HepG2 (cell line): ENCODE data around the gene OMD. TPM values are rescaled to one million over a fixed set of nuclear protein-coding genes. Genes with fewer than 3 reads are reported as not detected.

Experiments used
- ATAC-seq: fragments of 200-7000 bp; cut with Tn5 transposase; 3 replicates; pipeline ENCODE4 v1.9.1; 2020; ENCODE audit warnings: mild to moderate bottlenecking, moderate library complexity
- BruUV-seq: library from RNA; stranded (reverse); fragments of 400-500 nt; replicated peaks from 2 replicates; lab custom pipeline; 2021; lab: Mats Ljungman, UMichigan
- CTCF ChIA-PET: fragments of 300-600 bp; formaldehyde crosslinking; extraction: SDS; loops from one replicate; lab custom pipeline; 2021; ENCODE audit warnings: low total read pairs, inconsistent platforms, low intra/inter-chr PET ratio; lab: Yijun Ruan, JAX
- POLR2A ChIA-PET: fragments of 350-600 bp; sonication (Branson Sonifier 250); formaldehyde crosslinking; loops from one replicate; lab custom pipeline; 2020; ENCODE audit warnings: antibody characterized with exemption, inconsistent platforms; lab: Yijun Ruan, JAX
- DNase-seq: peaks from one replicate; pipeline ENCODE4 v3.0.0-alpha.2; 2015; ENCODE audit warnings: low spot score
- FAIRE-seq: peaks from 3 replicates; lab custom pipeline; 2011; peaks lifted over from hg19 to GRCh38; lab: Jason Lieb, UNC
- H2AFZ ChIP-seq: one replicate; pipeline ENCODE4 v1.6.1; 2011; ENCODE audit warnings: low read length, inconsistent platforms
- H3K27ac ChIP-seq: fragments of 300-600 bp; 3 replicates; pipeline ENCODE4 v1.8.0; 2011; ENCODE audit warnings: mixed run types, mild to moderate bottlenecking, mixed read lengths, low read length, inconsistent platforms; ENCODE audit not compliant: insufficient read depth; ENCODE audit errors: extremely low read length
- H3K27me3 ChIP-seq, 2 experiments: fragments of 200-600 bp in 1 of 2; 2 replicates in 1 of 2; 3 replicates in 1 of 2; pipeline versions ENCODE4 v1.6.0 to v1.8.0; 2011; ENCODE audit warnings: low read length in 2 of 2, mild to moderate bottlenecking in 2 of 2, moderate library complexity in 2 of 2, inconsistent platforms in 1 of 2; ENCODE audit not compliant: insufficient read depth in 2 of 2, control insufficient read depth in 1 of 2
- H3K36me3 ChIP-seq, 2 experiments: fragments of 200-600 bp in 1 of 2; replicated peaks in 1 of 2; 2 replicates in 1 of 2; 3 replicates in 1 of 2; pipeline versions ENCODE4 v1.5.1 to v1.8.0; 2011; ENCODE audit warnings: low read length in 2 of 2, inconsistent platforms in 1 of 2; ENCODE audit not compliant: insufficient read depth in 2 of 2, control insufficient read depth in 1 of 2
- H3K4me1 ChIP-seq: 2 replicates; pipeline ENCODE4 v1.5.1; 2012; ENCODE audit warnings: low read length, inconsistent platforms; ENCODE audit not compliant: insufficient read depth
- H3K4me2 ChIP-seq: 2 replicates; pipeline ENCODE4 v1.6.0; 2011; ENCODE audit warnings: low read depth, low read length, inconsistent platforms
- H3K4me3 ChIP-seq, 3 experiments: fragments of 200-600 bp in 1 of 3; sonication (generic), shearing (Covaris generic) in 1 of 3; replicated peaks in 1 of 3; 2 replicates each; pipeline ENCODE4 v1.5.1; 2011 to 2016; ENCODE audit warnings: low read length in 3 of 3, inconsistent platforms in 2 of 3, low read depth in 2 of 3, mild to moderate bottlenecking in 2 of 3, control low read depth in 1 of 3, mixed read lengths in 1 of 3; ENCODE audit not compliant: insufficient read depth in 1 of 3
- H3K79me2 ChIP-seq: one replicate; pipeline ENCODE4 v1.6.1; 2011; ENCODE audit warnings: low read length, inconsistent platforms; ENCODE audit not compliant: insufficient read depth
- H3K9ac ChIP-seq: 2 replicates; pipeline ENCODE4 v1.6.0; 2011; ENCODE audit warnings: mild to moderate bottlenecking, low read depth, low read length, inconsistent platforms; ENCODE audit not compliant: insufficient read depth
- H3K9me3 ChIP-seq: 2 replicates; pipeline ENCODE4 v1.5.1; 2012; ENCODE audit warnings: mild to moderate bottlenecking, low read length
- H4K20me1 ChIP-seq: 2 replicates; pipeline ENCODE4 v1.6.0; 2011; ENCODE audit warnings: inconsistent platforms, mild to moderate bottlenecking, low read length, moderate library complexity; ENCODE audit not compliant: insufficient read depth
- ATF7 ChIP-seq, 2 experiments: fragments of 450-650 bp in 1 of 2; sonication (generic) in 1 of 2; formaldehyde crosslinking in 1 of 2; IDR thresholded peaks; 2 replicates each; pipeline versions ENCODE4 v1.4.0 to v1.6.1; 2016 to 2020; ENCODE audit warnings: antibody characterized with exemption in 1 of 2, mild to moderate bottlenecking in 1 of 2, missing genetic modification reagents in 1 of 2
- CAMTA2 ChIP-seq: sonication (generic); formaldehyde crosslinking; IDR thresholded peaks from 2 replicates; pipeline ENCODE4 v1.4.0; 2020; ENCODE audit warnings: mild to moderate bottlenecking, missing genetic modification reagents, borderline replicate concordance
- ERF ChIP-seq: IDR thresholded peaks from 2 replicates; pipeline ENCODE4 v1.6.1; 2018; ENCODE audit warnings: missing biosample characterization, missing genetic modification reagents
- FOXM1 ChIP-seq: sonication (generic); formaldehyde crosslinking; IDR thresholded peaks from 2 replicates; pipeline ENCODE4 v1.5.0; 2020; ENCODE audit warnings: missing genetic modification reagents
- IKZF4 ChIP-seq: sonication (generic); formaldehyde crosslinking; IDR thresholded peaks from 2 replicates; pipeline ENCODE4 v1.5.1; 2020; ENCODE audit warnings: borderline replicate concordance, mild to moderate bottlenecking, low read depth, missing genetic modification reagents; ENCODE audit errors: not compliant biosample characterization
- NFE2L2 ChIP-seq: fragments of 150-350 bp; IDR thresholded peaks from 2 replicates; pipeline ENCODE4 v1.6.1; 2014; ENCODE audit warnings: low read length
- POGZ ChIP-seq: sonication (generic); formaldehyde crosslinking; IDR thresholded peaks from 2 replicates; pipeline ENCODE4 v1.4.0; 2020; ENCODE audit warnings: mild to moderate bottlenecking, missing genetic modification reagents
- RBM22 ChIP-seq: fragments of 200-400 bp; formaldehyde crosslinking; optimal IDR thresholded peaks from 2 replicates; pipeline ENCODE3; 2017; ENCODE audit warnings: mild to moderate bottlenecking, low read length, moderate library complexity
- YEATS2 ChIP-seq: sonication (generic); formaldehyde crosslinking; IDR thresholded peaks from 2 replicates; pipeline ENCODE4 v1.4.0; 2020; ENCODE audit warnings: missing genetic modification reagents, borderline replicate concordance
- ZEB1 ChIP-seq: IDR thresholded peaks from 2 replicates; pipeline ENCODE4 v1.6.1; 2012; ENCODE audit warnings: mild to moderate bottlenecking, low read depth, inconsistent platforms; ENCODE audit not compliant: insufficient replicate concordance
- ZFP90 ChIP-seq: sonication (generic); formaldehyde crosslinking; IDR thresholded peaks from 2 replicates; pipeline ENCODE4 v1.8.0; 2022; ENCODE audit warnings: missing genetic modification reagents, mild to moderate bottlenecking, inconsistent platforms, borderline replicate concordance
- ZNF264 ChIP-seq: sonication (generic); formaldehyde crosslinking; IDR thresholded peaks from 2 replicates; pipeline ENCODE4 v1.4.0; 2020; ENCODE audit warnings: missing genetic modification reagents
- ZNF446 ChIP-seq: sonication (generic); formaldehyde crosslinking; IDR thresholded peaks from 2 replicates; pipeline ENCODE4 v1.5.0; 2020; ENCODE audit warnings: mild to moderate bottlenecking, missing genetic modification reagents
- ZSCAN22 ChIP-seq: sonication (generic); formaldehyde crosslinking; IDR thresholded peaks from 2 replicates; pipeline ENCODE4 v1.4.0; 2020; ENCODE audit warnings: mild to moderate bottlenecking, missing genetic modification reagents
- ZSCAN25 ChIP-seq: sonication (generic); formaldehyde crosslinking; IDR thresholded peaks from 2 replicates; pipeline ENCODE4 v1.8.0; 2022; ENCODE audit warnings: mild to moderate bottlenecking, missing genetic modification reagents
- in situ Hi-C: cut with HindIII; loops from 2 replicates; pipeline ENCODE4 v1.10.0; 2017; ENCODE audit warnings: low pct_unique_long_range_greater_than_20kb; ENCODE audit not compliant: extremely low pct_ligation_motif_present
- intact Hi-C: fragments of 100-400 bp; cut with micrococcal nuclease; formaldehyde crosslinking; loops from one replicate; pipeline ENCODE4 v1.10.0; 2022; ENCODE audit not compliant: unreplicated experiment
- polyA plus RNA-seq, 8 experiments: library from polyadenylated mRNA; depleted of rRNA in 3 of 8; stranded (reverse) in 7 of 8; unstranded in 1 of 8; fragments of >200 nt; fragmentation: Illumina TruSeq in 4 of 8; extraction: Trizol in 4 of 8; gene quantifications; 2 replicates each; pipeline versions ENCODE4 v1.2.1 to v1.2.3, GENCODE V29; 2011 to 2016; ENCODE audit warnings: low read depth in 4 of 8, missing spikeins in 1 of 8, mixed read lengths in 1 of 8; ENCODE audit not compliant: insufficient read depth in 1 of 8
- total RNA-seq, 5 experiments: library from RNA; depleted of rRNA; stranded (reverse); fragments of >200 nt; fragmentation: Illumina TruSeq; extraction: Trizol; gene quantifications; 2 replicates each; pipeline ENCODE4 v1.2.3, GENCODE V29; 2016; ENCODE audit warnings: low read depth in 1 of 5
- TF ChIP-seq, protein P1 (sequence below): sonication (generic); formaldehyde crosslinking; IDR thresholded peaks from 2 replicates; pipeline ENCODE4 v1.4.0; 2020; ENCODE audit warnings: missing genetic modification reagents
- TF ChIP-seq, protein P2 (sequence below): sonication (generic); formaldehyde crosslinking; IDR thresholded peaks from 2 replicates; pipeline ENCODE4 v1.4.0; 2020; ENCODE audit warnings: missing genetic modification reagents, borderline replicate concordance

Gene OMD
- total and polyA plus RNA-seq, 2 of the 13 experiments (the other 11 are each of a cell fraction or from before 2014, with no cell fraction given) = not detected

DNA sequence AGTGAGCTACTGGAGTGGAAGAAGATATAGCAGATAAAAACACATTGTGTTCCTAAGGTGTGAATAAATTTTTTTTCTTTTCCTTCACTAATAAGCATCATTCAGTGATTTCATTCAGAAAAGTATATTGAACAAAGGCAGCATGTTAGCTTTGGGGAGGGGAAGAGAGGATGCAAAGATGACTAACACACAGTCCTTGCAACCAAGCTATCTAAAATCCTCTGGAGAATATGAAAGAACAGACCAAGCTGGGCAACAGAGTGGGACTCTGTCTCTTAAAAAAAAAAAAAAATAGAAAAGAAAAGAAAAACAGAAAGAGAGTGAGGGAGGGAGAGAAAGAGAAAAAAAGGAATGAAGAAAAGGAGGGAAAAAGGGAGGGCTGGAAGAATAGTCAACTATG, 22.3 kb upstream of the OMD start:
- Histone ChIP-seq H3K27ac (no peak overlapping the region), H3K4me3 (no peak overlapping the region), H2AFZ (no peak overlapping the region), H3K79me2 (no peaks in the 10 kb centered on the region), H3K27me3 (no peaks in the 10 kb centered on the region), H3K4me2 (no peak overlapping the region), H3K9me3 (no peaks in the 10 kb centered on the region), H3K4me1 (no peaks in the 10 kb centered on the region), H4K20me1 (no peaks in the 10 kb centered on the region), H3K9ac (no peak overlapping the region), H3K36me3 (no peaks in the 10 kb centered on the region)
- no TSS peak for BruUV-seq
- no peak for DNase-seq
- intact Hi-C loops = no loop called here
- ATAC-seq = no peak
- TF ChIP-seq ZSCAN25 (CRISPR knock-in tag) (no peak), CAMTA2 (CRISPR knock-in tag) (no peak), FOXM1 (CRISPR knock-in tag) (no peak), ZSCAN22 (CRISPR knock-in tag) (no peak), ATF7 (IDR thresholded peaks at IDR 0.05) (no peak), ATF7 (CRISPR knock-in tag; IDR thresholded peaks at IDR 0.05) (no peak), ZNF446 (CRISPR knock-in tag) (no peak), ZFP90 (CRISPR knock-in tag) (no peak), ZNF264 (no peak), YEATS2 (CRISPR knock-in tag) (no peak), ERF (CRISPR knock-in tag) (no peak), POGZ (CRISPR knock-in tag) (no peak), IKZF4 (CRISPR knock-in tag) (no peak), NFE2L2 (no peak), RBM22 (no peak), ZEB1 (no peak)
- TF ChIP-seq, protein P1, sequence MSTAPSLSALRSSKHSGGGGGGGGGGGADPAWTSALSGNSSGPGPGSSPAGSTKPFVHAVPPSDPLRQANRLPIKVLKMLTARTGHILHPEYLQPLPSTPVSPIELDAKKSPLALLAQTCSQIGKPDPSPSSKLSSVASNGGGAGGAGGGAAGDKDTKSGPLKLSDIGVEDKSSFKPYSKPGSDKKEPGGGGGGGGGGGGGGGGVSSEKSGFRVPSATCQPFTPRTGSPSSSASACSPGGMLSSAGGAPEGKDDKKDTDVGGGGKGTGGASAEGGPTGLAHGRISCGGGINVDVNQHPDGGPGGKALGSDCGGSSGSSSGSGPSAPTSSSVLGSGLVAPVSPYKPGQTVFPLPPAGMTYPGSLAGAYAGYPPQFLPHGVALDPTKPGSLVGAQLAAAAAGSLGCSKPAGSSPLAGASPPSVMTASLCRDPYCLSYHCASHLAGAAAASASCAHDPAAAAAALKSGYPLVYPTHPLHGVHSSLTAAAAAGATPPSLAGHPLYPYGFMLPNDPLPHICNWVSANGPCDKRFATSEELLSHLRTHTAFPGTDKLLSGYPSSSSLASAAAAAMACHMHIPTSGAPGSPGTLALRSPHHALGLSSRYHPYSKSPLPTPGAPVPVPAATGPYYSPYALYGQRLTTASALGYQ (CRISPR knock-in tag) = no peak
- TF ChIP-seq, protein P2, sequence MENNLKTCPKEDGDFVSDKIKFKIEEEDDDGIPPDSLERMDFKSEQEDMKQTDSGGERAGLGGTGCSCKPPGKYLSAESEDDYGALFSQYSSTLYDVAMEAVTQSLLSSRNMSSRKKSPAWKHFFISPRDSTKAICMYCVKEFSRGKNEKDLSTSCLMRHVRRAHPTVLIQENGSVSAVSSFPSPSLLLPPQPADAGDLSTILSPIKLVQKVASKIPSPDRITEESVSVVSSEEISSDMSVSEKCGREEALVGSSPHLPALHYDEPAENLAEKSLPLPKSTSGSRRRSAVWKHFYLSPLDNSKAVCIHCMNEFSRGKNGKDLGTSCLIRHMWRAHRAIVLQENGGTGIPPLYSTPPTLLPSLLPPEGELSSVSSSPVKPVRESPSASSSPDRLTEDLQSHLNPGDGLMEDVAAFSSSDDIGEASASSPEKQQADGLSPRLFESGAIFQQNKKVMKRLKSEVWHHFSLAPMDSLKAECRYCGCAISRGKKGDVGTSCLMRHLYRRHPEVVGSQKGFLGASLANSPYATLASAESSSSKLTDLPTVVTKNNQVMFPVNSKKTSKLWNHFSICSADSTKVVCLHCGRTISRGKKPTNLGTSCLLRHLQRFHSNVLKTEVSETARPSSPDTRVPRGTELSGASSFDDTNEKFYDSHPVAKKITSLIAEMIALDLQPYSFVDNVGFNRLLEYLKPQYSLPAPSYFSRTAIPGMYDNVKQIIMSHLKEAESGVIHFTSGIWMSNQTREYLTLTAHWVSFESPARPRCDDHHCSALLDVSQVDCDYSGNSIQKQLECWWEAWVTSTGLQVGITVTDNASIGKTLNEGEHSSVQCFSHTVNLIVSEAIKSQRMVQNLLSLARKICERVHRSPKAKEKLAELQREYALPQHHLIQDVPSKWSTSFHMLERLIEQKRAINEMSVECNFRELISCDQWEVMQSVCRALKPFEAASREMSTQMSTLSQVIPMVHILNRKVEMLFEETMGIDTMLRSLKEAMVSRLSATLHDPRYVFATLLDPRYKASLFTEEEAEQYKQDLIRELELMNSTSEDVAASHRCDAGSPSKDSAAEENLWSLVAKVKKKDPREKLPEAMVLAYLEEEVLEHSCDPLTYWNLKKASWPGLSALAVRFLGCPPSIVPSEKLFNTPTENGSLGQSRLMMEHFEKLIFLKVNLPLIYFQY (CRISPR knock-in tag) = no peak
- no peak for FAIRE-seq
- in situ Hi-C loops = loop anchor here (10.0 to 25.0 kb wide), 2 partner anchors 202 to 309 kb away; no protein-coding TSS in a partner anchor
- POLR2A ChIA-PET = no interaction called here
- CTCF ChIA-PET = no interaction called here
